Esophagus squamous epithelium (tissue), 5 donors: ENCODE results near the gene ADRA1B. TPM values are rescaled to one million over a fixed set of nuclear protein-coding genes. Genes with fewer than 3 reads are reported as not detected.
"Not testable (repeated sequence)": the region's sequence is repeated elsewhere in the genome, so short reads cannot be mapped to it uniquely, and the experiment has no call there.

ENCODE experiments used
- DNase-seq: peaks from one replicate; lab custom pipeline; 2025; lab: John Stamatoyannopoulos, UW
- H3K27ac ChIP-seq, 4 donors: fragments of 200-600 bp; sonication (generic); one replicate each; pipeline ENCODE4 v1.5.1; 2016 to 2019; ENCODE audit warnings: mild to moderate bottlenecking in 1 of 4
- H3K27me3 ChIP-seq, 4 donors: fragments of 200-600 bp; sonication (generic); 1 replicate in 3 of 4; 2 replicates in 1 of 4; pipeline versions ENCODE4 v1.5.1 to v1.6.0; 2017 to 2021; ENCODE audit warnings: antibody characterized with exemption in 1 of 4
- H3K36me3 ChIP-seq, 3 donors: fragments of 200-600 bp; sonication (generic); one replicate each; pipeline ENCODE4 v1.5.1; 2016 to 2019
- H3K4me1 ChIP-seq, 3 donors: fragments of 200-600 bp; sonication (generic); one replicate each; pipeline ENCODE4 v1.5.1; 2017 to 2019
- H3K4me3 ChIP-seq, 4 donors: fragments of 200-600 bp; sonication (generic); 1 replicate in 3 of 4; 2 replicates in 1 of 4; pipeline ENCODE4 v1.5.1; 2016 to 2019; ENCODE audit warnings: mild to moderate bottlenecking in 2 of 4, moderate library complexity in 1 of 4
- H3K9me3 ChIP-seq, 3 donors: fragments of 200-600 bp; sonication (generic); one replicate each; pipeline ENCODE4 v1.5.1; 2016 to 2019
- CTCF ChIP-seq, 6 experiments: fragments of 450-650 bp in 4 of 6; fragments of 200-600 bp in 2 of 6; sonication (generic) in 2 of 6; IDR thresholded peaks; one replicate each; pipeline ENCODE4 v1.5.1; 2016 to 2019; ENCODE audit warnings: antibody characterized with exemption in 6 of 6, mild to moderate bottlenecking in 4 of 6, moderate library complexity in 4 of 6
- POLR2A ChIP-seq, 4 donors: fragments of 450-650 bp; IDR thresholded peaks; one replicate each; pipeline ENCODE4 v1.6.1; 2017; ENCODE audit warnings: antibody characterized with exemption in 4 of 4, mild to moderate bottlenecking in 4 of 4, moderate library complexity in 3 of 4
- WGBS, 2 donors: methylation state at CpG; one replicate each; pipeline ENCODE4 v1.1.5; 2018; 5-methylcytosine and 5-hydroxymethylcytosine counted together
- intact Hi-C: fragments of 100-400 bp; cut with DNase I; formaldehyde crosslinking; loops from one replicate; pipeline ENCODE4 v1.15.0; 2022
- total RNA-seq, 4 donors: library from RNA; depleted of rRNA; stranded (reverse); fragments of >200 nt; gene quantifications; one replicate each; pipeline ENCODE4 v1.1.0, GENCODE V29; 2016
- donor health status: DM: yes; HTN: yes; CAD: no.

Gene ADRA1B
- total RNA-seq, 4 donors from 2014 or later, result 1.3 TPM; not detected in 3

GRCh38 chr5:160009591-160009989 is 93.3 kb downstream of the ADRA1B start:
- no peaks in the 10 kb centered on the region for H3K27me3 ChIP-seq
- no peaks in the 10 kb centered on the region for H3K9me3 ChIP-seq
- H3K27ac ChIP-seq, result peak overlapping the region; percentile 83 to 94 (median 90)
- TF ChIP-seq POLR2A (IDR thresholded peaks at IDR 0.05) (no peak), CTCF (IDR thresholded peaks at IDR 0.05) (no peak)
- peak overlapping the region; percentile 53 to 94 (median 82) for H3K4me3 ChIP-seq
- peaks cover 0 to 40% (median 5%) of the 10 kb centered on the region in 3 donors for H3K36me3 ChIP-seq
- peaks cover 10 to 30% (median 12%) of the 10 kb centered on the region in 3 donors for H3K4me1 ChIP-seq
- DNase-seq, result no peak
- whole genome bisulfite sequencing, 2 donors, result 4 to 8% methylated on average over 11 of the region's 11 CpGs
- intact Hi-C loops, result no loop called here

DNA sequence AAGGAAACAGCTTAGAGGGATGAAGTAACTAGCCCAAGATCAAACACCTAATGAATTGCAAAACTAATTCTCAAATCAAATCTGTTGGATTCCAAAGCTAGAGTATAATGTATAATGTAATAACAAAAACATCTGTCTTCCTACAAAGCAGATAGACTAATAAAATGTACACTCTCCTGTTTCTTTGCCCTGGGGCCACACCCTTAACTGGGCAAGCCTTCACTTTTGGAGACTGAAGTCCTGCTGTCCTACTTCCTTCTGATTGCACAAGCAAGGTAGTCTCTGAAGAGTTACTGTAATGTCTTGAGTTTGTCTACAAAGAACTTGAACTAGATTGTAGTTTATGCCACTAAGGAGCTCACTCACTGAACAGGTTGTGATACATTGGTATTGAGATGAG is 95.2 kb downstream of the ADRA1B start:
- intact Hi-C loops, result no loop called here
- peaks cover 10 to 30% (median 12%) of the 10 kb centered on the region in 3 donors for H3K4me1 ChIP-seq
- no peak overlapping the region for H3K4me3 ChIP-seq
- peaks cover 0 to 57% (median 5%) of the 10 kb centered on the region in 3 donors for H3K36me3 ChIP-seq
- H3K9me3 ChIP-seq, result no peaks in the 10 kb centered on the region
- no peak for TF ChIP-seq POLR2A (IDR thresholded peaks at IDR 0.05)
- TF ChIP-seq CTCF (IDR thresholded peaks at IDR 0.05), result no peak
- H3K27ac ChIP-seq, result no peak overlapping the region
- H3K27me3 ChIP-seq, result no peaks in the 10 kb centered on the region
- no peak for DNase-seq

GRCh38 chr5:160014197-160014596 is 97.9 kb downstream of the ADRA1B start:
- WGBS, 2 donors, result 94 to 96% methylated on average over 6 of the region's 6 CpGs
- intact Hi-C loops, H3K27me3 ChIP-seq, H3K9me3 ChIP-seq, H3K27ac ChIP-seq, DNase-seq, H3K4me3 ChIP-seq: not testable (repeated sequence)
- peaks cover 0 to 84% (median 5%) of the 10 kb centered on the region in 3 donors for H3K36me3 ChIP-seq
- H3K4me1 ChIP-seq, result peaks cover 10 to 26% (median 12%) of the 10 kb centered on the region in 3 donors
- TF ChIP-seq CTCF (IDR thresholded peaks at IDR 0.05), result peak in 1 of 6 experiments; percentile 5

- WGBS, 2 donors, result 63 to 94% methylated on average over 2 of the region's 2 CpGs
- no peaks in the 10 kb centered on the region for H3K27me3 ChIP-seq
- peaks cover 0 to 65% (median 0%) of the 10 kb centered on the region in 3 donors for H3K36me3 ChIP-seq
- H3K27ac ChIP-seq, result no peak overlapping the region
- peaks cover 0 to 23% (median 3%) of the 10 kb centered on the region in 3 donors for H3K4me1 ChIP-seq
- intact Hi-C loops, result no loop called here
- DNase-seq, result no peak
- H3K4me3 ChIP-seq, result no peak overlapping the region
- TF ChIP-seq CTCF (IDR thresholded peaks at IDR 0.05), result no peak
- no peak for TF ChIP-seq POLR2A (IDR thresholded peaks at IDR 0.05)
- H3K9me3 ChIP-seq, result no peaks in the 10 kb centered on the region
Measured at GRCh38 chr5:160018945-160019625, 102.8 kb downstream of the ADRA1B start.

DNA sequence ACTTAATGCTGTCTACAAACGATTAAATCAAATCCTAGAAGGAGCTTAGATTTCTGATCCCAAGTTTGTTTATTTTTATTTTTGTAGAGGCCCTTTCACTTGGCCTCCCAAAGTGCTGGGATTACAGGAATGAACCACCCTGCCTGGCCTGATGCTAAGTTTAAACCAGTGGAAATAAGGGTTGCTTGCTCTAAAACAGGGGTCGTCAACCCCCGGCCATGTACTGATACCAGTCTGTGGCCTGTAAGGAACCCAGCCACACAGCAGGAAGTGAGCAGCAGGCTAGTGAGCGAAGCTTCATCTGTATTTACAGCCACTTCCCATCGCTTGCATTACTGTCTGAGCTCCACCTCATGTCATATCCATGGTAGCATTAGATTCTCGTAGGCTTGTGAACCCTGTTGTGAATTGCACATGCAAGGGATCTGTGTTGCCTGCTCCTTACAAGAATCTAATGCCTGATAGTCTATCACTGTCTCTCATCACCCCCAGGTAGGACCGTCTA is 104.0 kb downstream of the ADRA1B start:
- peaks cover 0 to 65% (median 0%) of the 10 kb centered on the region in 3 donors for H3K36me3 ChIP-seq
- peaks cover 0 to 23% (median 3%) of the 10 kb centered on the region in 3 donors for H3K4me1 ChIP-seq
- H3K27me3 ChIP-seq, result no peaks in the 10 kb centered on the region
- TF ChIP-seq CTCF (IDR thresholded peaks at IDR 0.05) (no peak), POLR2A (IDR thresholded peaks at IDR 0.05) (no peak)
- H3K4me3 ChIP-seq, result no peak overlapping the region
- DNase-seq, result no peak
- 71 to 80% methylated on average over 5 to 7 of the region's 7 CpGs for WGBS, 2 donors
- intact Hi-C loops, result loop anchor here (10.0 kb wide), 2 partner anchors 174 to 324 kb away; no protein-coding TSS in a partner anchor
- no peak overlapping the region for H3K27ac ChIP-seq
- H3K9me3 ChIP-seq, result no peaks in the 10 kb centered on the region
